H1 (cell line): Measurements from ENCODE around the gene UBE2H. TPM values are rescaled to one million over a fixed set of nuclear protein-coding genes. Genes with fewer than 3 reads are reported as not detected.
A peak's percentile ranks its signal among the peaks of the same experiment; 100 is the strongest.

Source experiments
- HDAC2 ChIP-seq, 2 experiments: fragments of 300-600 bp in 1 of 2; sonication (generic) in 1 of 2; IDR thresholded peaks; 2 replicates each; pipeline ENCODE4 v1.6.1; 2011 to 2012; ENCODE audit warnings: low read depth in 2 of 2, low read length in 2 of 2, mild to moderate bottlenecking in 2 of 2, moderate library complexity in 2 of 2, borderline replicate concordance in 1 of 2, inconsistent platforms in 1 of 2
- HDAC6 ChIP-seq: IDR thresholded peaks from one replicate; pipeline ENCODE4 v1.7.1; 2012; ENCODE audit warnings: low read depth, mild to moderate bottlenecking, inconsistent platforms, low read length, moderate library complexity
- JUN ChIP-seq: IDR thresholded peaks from 2 replicates; pipeline ENCODE4 v1.6.1; 2011; ENCODE audit warnings: low read depth, mild to moderate bottlenecking, improper control_type of control experiment, low read length
- KDM4A ChIP-seq: IDR thresholded peaks from one replicate; pipeline ENCODE4 v1.7.1; 2012; ENCODE audit warnings: low read depth, mild to moderate bottlenecking, moderate library complexity, low read length, inconsistent platforms; ENCODE audit not compliant: severe bottlenecking
- MAX ChIP-seq: IDR thresholded peaks from 2 replicates; pipeline ENCODE4 v1.6.1; 2012; ENCODE audit warnings: inconsistent platforms
- RXRA ChIP-seq: IDR thresholded peaks from 2 replicates; pipeline ENCODE4 v1.6.1; 2011; ENCODE audit warnings: low read depth, mild to moderate bottlenecking, low read length, moderate library complexity; ENCODE audit not compliant: insufficient read depth
- SP4 ChIP-seq: IDR thresholded peaks from 2 replicates; pipeline ENCODE4 v1.6.1; 2012; ENCODE audit warnings: low read length, inconsistent platforms
- USF2 ChIP-seq: IDR thresholded peaks from 2 replicates; pipeline ENCODE4 v1.6.1; 2011; ENCODE audit warnings: low read length, improper control_type of control experiment
- polyA plus RNA-seq, 7 experiments: library from polyadenylated mRNA; depleted of rRNA in 3 of 7; stranded (reverse) in 5 of 7; unstranded in 2 of 7; fragments of >200 nt in 5 of 7; fragments of 200-250 nt in 2 of 7; gene quantifications; 1 replicate in 5 of 7; 2 replicates in 1 of 7; 4 replicates in 1 of 7; pipeline versions ENCODE4 v1.2.1 to v1.2.3, GENCODE V29; 2011 to 2013; ENCODE audit warnings: missing spikeins in 2 of 7, mixed read lengths in 2 of 7
- total RNA-seq: library from RNA; stranded (reverse); fragmentation: NEBNext Ultra II Directional; extraction: Animal tissue kit (Norgen Biotek cat#: 25700); gene quantifications from 2 replicates; pipeline ENCODE4 v1.2.1, GENCODE V29; 2021

UBE2H gene
- total and polyA plus RNA-seq, 2 of the 8 experiments (the other 6 are each of a cell fraction or from before 2014, with no cell fraction given), result 30.6 to 62.2 TPM

- TF ChIP-seq JUN, result no peak
- TF ChIP-seq KDM4A, result peak; percentile 36
- no peak for TF ChIP-seq RXRA
- TF ChIP-seq HDAC6, result no peak
- no peak for TF ChIP-seq HDAC2 (IDR thresholded peaks at IDR 0.05; ENCODE audit: borderline replicate concordance in 1 of 2, low read depth in 2 of 2, low read length in 2 of 2)
- no peak for TF ChIP-seq SP4
- TF ChIP-seq MAX, result peak; percentile 97
- peak; percentile 46; the same call in 1 of the 2 replicates for TF ChIP-seq USF2
Measured at GRCh38 chr7:129782818-129783583, 169.8 kb downstream of the UBE2H start (continued).
